GM19455 (cell line): ENCODE data around the gene FCRL4.
"Not testable (repeated sequence)": the region's sequence is repeated elsewhere in the genome, so short reads cannot be mapped to it uniquely, and the experiment has no call there.

Experiments
- ATAC-seq: cut with Tn5 transposase; IDR thresholded peaks from one replicate; pipeline ENCODE4 v1.9.1; 2021; ENCODE audit not compliant: unreplicated experiment

Gene FCRL4

DNA sequence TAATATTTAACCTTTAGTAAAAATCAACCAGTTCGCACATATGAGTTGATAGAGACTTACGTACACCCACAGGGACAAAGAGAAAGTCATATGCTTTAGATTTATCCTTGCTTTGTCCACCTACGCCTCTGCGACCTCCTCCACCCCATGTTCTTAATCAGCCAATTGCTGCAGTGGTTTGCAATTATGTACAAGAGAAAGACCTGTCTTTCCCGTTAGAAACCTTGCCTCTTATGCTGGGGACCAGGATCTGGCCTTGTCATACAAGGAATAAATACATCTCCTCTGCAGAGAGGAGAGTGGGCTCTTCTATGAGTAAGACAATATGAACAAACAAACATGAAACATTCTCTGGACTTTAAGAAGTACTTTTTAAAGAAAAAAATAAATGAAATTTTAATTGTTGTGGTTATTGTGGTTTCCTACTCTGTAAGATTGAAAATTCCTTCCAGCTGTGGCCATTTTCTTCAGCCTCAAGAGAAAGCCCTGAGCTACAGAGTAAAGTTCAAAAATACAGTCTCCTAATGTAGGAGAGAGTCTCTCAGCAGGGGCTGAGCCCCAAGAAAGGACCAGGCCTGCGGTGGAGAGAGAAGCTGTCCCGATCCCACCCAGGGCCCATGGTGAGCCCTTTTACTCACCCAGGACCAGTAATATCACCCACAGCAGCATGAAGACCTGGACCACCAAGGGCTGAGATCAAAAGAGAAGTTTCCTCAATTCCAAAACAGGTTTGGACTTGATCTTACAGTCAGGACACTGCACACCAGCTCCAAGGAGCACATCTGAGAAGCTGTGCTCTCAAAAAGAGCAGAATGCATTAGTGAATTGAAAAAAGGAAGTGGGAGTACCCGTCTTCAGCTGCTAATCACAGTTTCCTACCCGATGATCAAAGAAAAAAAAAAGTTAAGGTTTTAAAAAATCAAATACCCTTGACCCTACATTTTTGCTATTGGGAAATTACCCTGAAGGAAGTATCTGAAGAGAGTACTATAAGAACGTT is 45.9 kb downstream of the FCRL4 start, which contains the start of gene FCRL5:
TSS of gene FCRL5 (minus strand) at position 822 of the 1,000 bp plus-strand sequence. CDS start at position 669, 153 bp downstream.
- peak; percentile 76 for ATAC-seq

DNA sequence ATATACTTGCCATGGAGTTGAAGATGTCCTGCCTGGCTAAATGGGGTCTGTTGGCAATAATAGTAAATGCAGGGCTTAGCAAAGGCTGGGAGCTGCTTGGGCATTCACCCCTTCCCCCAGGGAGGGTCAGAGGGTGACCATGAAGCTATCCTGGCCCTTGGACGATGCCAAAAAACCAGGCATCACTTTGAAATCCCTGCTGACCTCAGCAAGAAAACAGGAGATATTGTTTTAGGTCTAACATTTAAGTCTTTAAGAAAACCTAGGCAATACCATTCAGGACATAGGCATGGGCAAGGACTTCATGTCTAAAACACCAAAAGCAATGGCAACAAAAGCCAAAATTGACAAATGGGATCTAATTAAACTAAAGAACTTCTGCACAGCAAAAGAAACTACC is 49.8 kb downstream of the FCRL4 start:
- not testable (repeated sequence) for ATAC-seq

DNA sequence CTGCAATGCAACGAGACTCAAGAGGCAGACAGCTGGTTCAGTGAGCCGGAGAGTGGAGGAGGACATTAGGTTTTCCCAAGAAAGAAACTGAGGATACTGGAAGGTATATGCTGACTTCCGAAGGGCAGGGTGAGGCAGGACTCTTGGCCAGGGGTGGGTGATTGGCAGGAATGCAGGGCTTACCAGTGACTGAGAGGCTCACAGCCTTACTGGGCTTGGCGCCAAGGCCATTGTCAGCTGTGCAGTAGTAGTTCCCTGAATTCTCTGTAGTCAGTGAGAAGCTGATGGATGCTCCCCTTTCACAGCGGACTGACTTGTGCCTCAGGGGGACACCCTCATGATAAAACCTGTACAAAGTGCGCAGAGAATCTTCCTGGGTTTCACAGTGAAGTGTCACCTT is 55.2 kb downstream of the FCRL4 start:
- ATAC-seq, result no peak

DNA sequence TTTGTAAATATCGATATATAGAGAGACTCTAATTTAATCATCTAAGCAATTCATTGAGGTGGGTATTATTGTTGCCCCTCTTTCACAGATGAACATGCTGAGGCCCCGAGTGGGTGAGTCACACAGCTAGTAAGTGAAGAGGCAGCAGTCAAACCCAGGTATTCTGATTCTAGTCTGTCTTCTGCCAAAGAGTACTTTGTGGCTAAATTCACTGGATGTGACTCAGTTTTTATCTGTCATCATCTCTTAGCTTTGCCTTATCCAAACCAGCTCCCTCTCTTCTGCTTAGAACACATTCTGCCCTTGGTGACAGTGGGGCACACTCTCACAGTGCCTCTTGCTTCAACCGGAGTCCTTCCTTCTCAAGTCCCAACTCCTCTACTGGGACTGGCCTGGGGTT is 57.0 kb downstream of the FCRL4 start:
- no peak for ATAC-seq

DNA sequence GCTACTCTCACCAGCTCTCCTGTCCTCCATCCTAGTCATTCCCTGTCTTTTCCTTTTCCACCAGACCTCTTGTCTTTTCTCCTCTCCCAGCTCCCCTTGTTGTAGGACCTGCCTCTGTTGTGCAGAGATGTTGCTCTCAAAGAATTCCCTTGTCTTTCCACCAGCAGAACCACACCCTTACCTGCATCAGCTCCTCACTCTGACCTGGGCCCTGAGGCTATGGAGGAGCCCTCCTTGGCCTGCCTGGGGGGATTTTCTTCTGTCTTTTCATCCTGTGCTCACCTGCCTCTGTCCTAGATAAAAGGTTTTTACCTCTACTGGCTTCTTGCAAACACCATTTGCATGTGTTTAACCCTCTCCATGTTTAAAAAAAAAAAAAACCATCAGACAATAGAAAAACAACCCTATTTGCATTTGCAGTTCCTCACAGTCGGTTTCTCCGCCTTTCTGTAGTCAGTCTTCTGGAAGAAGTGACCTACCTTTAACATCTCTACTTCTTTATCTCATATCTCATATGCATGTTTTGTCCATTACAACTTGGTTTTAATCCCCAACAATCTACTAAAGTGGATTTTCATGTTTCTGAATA is 57.6 kb downstream of the FCRL4 start:
- ATAC-seq, result no peak

DNA sequence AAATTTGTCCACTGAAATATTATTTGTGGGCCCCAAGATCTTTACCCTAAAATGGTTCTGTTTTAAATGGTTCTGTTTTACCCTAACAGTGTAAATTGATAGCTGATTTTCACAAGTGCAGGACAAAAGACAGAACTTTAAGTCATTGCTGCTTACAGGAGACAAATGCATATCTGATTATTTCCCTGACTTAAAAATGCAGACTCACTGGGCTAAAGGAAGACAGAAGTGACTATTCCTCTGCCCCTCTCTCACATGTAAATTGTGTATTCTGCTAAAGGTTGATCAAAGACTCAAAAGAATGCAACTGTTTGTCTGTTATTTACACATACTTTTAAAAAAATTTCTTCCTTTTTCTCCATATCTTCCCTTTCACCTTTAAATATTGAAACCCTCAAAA is 58.3 kb downstream of the FCRL4 start:
- ATAC-seq, result no peak

DNA sequence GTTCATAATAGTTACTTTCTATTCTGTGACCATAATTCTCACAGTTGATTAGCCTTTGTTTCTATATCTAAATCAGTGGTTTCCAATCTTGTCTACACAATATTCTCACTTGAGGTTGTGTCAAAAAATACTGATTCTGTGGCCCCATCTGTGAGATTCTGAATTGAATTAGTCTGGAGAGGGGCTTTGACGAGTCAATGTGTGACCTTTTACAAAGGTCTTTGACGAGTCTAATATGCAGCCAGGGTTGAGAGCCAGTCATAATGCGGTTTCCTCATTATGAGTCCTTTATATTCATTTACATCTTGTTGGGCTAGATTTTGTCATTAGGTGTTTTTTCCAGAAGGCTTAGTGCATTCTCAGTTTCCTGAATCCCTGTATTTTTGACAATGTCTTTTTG is 65.3 kb downstream of the FCRL4 start:
- ATAC-seq, result no peak

DNA sequence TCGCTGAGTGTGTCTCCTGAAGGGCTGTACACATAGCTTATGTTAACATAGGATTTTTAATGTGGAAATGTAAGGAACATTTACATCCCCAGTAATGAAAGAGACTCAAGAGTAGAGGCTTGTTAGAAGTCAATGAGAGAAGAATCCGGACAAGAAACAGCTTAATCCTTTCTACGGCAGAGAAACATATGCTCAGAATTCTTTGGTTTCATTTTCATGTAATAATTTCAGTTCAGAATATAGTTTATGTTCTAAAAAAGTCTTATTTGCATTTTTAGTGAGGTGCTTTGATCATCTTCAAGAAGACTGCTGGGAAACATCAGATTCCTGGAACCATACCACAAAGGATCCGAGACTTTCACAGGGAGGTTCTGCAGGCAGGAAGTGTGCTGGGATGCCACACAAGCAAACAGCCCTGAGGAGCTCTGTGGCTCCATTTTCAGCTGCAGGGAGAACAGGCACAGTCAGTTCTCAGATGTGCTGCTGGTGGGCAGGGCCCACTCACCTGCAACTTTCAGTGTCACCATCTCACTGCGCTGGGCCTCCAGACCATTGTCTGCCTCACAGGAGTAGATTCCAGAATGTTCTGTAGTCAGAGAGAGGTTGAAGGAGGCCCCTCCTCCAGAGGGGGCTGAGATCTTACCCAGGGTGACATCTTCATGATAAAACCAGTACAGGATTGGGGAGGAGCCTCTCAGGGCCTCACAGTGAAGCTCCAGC is 74.0 kb downstream of the FCRL4 start:
- ATAC-seq, result peak; percentile 95
